T-helper 2 cell treated with Interferon-gamma antibody and Interleukin-4, amounts not matched to agents 5 μg/mL and 100 μg/mL, for 36 hours (primary cell): ENCODE measurements around the gene SNX19.

Experiments
- DNase-seq: peaks from one replicate; pipeline ENCODE4 v3.0.0; 2021; ENCODE audit warnings: low spot score
- H3K27ac Mint-ChIP-seq: one replicate; pipeline ENCODE4 v1.8.0; 2021; ENCODE audit warnings: mild to moderate bottlenecking, mixed read lengths
- H3K27me3 Mint-ChIP-seq: one replicate; pipeline ENCODE4 v1.8.0; 2021; ENCODE audit warnings: low read depth, mixed read lengths
- H3K36me3 Mint-ChIP-seq: one replicate; pipeline ENCODE4 v1.8.0; 2021; ENCODE audit warnings: low read depth, mixed read lengths
- H3K4me1 Mint-ChIP-seq: one replicate; pipeline ENCODE4 v1.8.0; 2021; ENCODE audit warnings: low read depth, mixed read lengths
- H3K4me3 Mint-ChIP-seq: one replicate; pipeline ENCODE4 v1.8.0; 2022; ENCODE audit warnings: mild to moderate bottlenecking, moderate library complexity, mixed read lengths
- H3K9me3 Mint-ChIP-seq: one replicate; pipeline ENCODE4 v1.8.0; 2021; ENCODE audit warnings: mixed read lengths

The SNX19 gene

GRCh38 chr11:130832566-130833425 is 83.5 kb downstream of the SNX19 start:
- peaks cover 8% of the 10 kb centered on the region for H3K9me3 Mint-ChIP-seq
- no peaks in the 10 kb centered on the region for H3K36me3 Mint-ChIP-seq
- DNase-seq: no peak
- peaks cover 18% of the 10 kb centered on the region for H3K27me3 Mint-ChIP-seq
- no peaks in the 10 kb centered on the region for H3K4me1 Mint-ChIP-seq
- H3K4me3 Mint-ChIP-seq: no peak overlapping the region
- no peak overlapping the region for H3K27ac Mint-ChIP-seq

GRCh38 chr11:130831976-130832375 is 84.3 kb downstream of the SNX19 start:
- Mint-ChIP-seq H3K4me3 (no peak overlapping the region), H3K27ac (no peak overlapping the region), H3K36me3 (no peaks in the 10 kb centered on the region), H3K4me1 (no peaks in the 10 kb centered on the region), H3K27me3 (peaks cover 15% of the 10 kb centered on the region), H3K9me3 (peaks cover 1% of the 10 kb centered on the region)
- DNase-seq: no peak

- H3K27ac Mint-ChIP-seq: no peak overlapping the region
- H3K4me1 Mint-ChIP-seq: no peaks in the 10 kb centered on the region
- DNase-seq: no peak
- H3K27me3 Mint-ChIP-seq: peaks cover 11% of the 10 kb centered on the region
- H3K4me3 Mint-ChIP-seq: no peak overlapping the region
- no peaks in the 10 kb centered on the region for H3K9me3 Mint-ChIP-seq
- no peaks in the 10 kb centered on the region for H3K36me3 Mint-ChIP-seq
Observed at GRCh38 chr11:130831506-130831905, 84.8 kb downstream of the SNX19 start.

GRCh38 chr11:130830566-130830965 is 85.7 kb downstream of the SNX19 start:
- no peak for DNase-seq
- Mint-ChIP-seq H3K27ac (no peak overlapping the region), H3K27me3 (peaks cover 11% of the 10 kb centered on the region), H3K4me3 (no peak overlapping the region), H3K4me1 (no peaks in the 10 kb centered on the region), H3K36me3 (no peaks in the 10 kb centered on the region), H3K9me3 (no peaks in the 10 kb centered on the region)

- Mint-ChIP-seq H3K27ac (no peak overlapping the region), H3K27me3 (peaks cover 13% of the 10 kb centered on the region), H3K4me3 (no peak overlapping the region), H3K36me3 (no peaks in the 10 kb centered on the region), H3K9me3 (no peaks in the 10 kb centered on the region), H3K4me1 (no peaks in the 10 kb centered on the region)
- DNase-seq: no peak
Observed at GRCh38 chr11:130829920-130830511, 86.3 kb downstream of the SNX19 start.

GRCh38 chr11:130828741-130829140 is 87.5 kb downstream of the SNX19 start:
- H3K4me3 Mint-ChIP-seq: no peak overlapping the region
- H3K27ac Mint-ChIP-seq: no peak overlapping the region
- H3K27me3 Mint-ChIP-seq: peaks cover 7% of the 10 kb centered on the region
- H3K4me1 Mint-ChIP-seq: no peaks in the 10 kb centered on the region
- DNase-seq: no peak
- H3K9me3 Mint-ChIP-seq: no peaks in the 10 kb centered on the region
- no peaks in the 10 kb centered on the region for H3K36me3 Mint-ChIP-seq

- Mint-ChIP-seq H3K36me3 (no peaks in the 10 kb centered on the region), H3K27ac (no peak overlapping the region), H3K27me3 (peaks cover 7% of the 10 kb centered on the region), H3K4me1 (no peaks in the 10 kb centered on the region), H3K4me3 (no peak overlapping the region), H3K9me3 (no peaks in the 10 kb centered on the region)
- DNase-seq: no peak
Observed at GRCh38 chr11:130827451-130828377, 88.6 kb downstream of the SNX19 start.

- no peaks in the 10 kb centered on the region for H3K4me1 Mint-ChIP-seq
- H3K4me3 Mint-ChIP-seq: no peak overlapping the region
- H3K9me3 Mint-ChIP-seq: no peaks in the 10 kb centered on the region
- no peak for DNase-seq
- H3K27me3 Mint-ChIP-seq: peaks cover 7% of the 10 kb centered on the region
- H3K27ac Mint-ChIP-seq: no peak overlapping the region
- no peaks in the 10 kb centered on the region for H3K36me3 Mint-ChIP-seq
Observed at GRCh38 chr11:130826572-130826971, 89.7 kb downstream of the SNX19 start.

- DNase-seq: no peak
- Mint-ChIP-seq H3K4me1 (no peaks in the 10 kb centered on the region), H3K36me3 (no peaks in the 10 kb centered on the region), H3K9me3 (no peaks in the 10 kb centered on the region), H3K27me3 (peaks cover 7% of the 10 kb centered on the region), H3K27ac (no peak overlapping the region), H3K4me3 (no peak overlapping the region)
Observed at GRCh38 chr11:130825983-130826382, 90.3 kb downstream of the SNX19 start.

- Mint-ChIP-seq H3K36me3 (no peaks in the 10 kb centered on the region), H3K9me3 (no peaks in the 10 kb centered on the region), H3K27ac (no peak overlapping the region), H3K4me1 (no peaks in the 10 kb centered on the region), H3K4me3 (no peak overlapping the region), H3K27me3 (peaks cover 7% of the 10 kb centered on the region)
- no peak for DNase-seq
Observed at GRCh38 chr11:130825561-130825960, 90.7 kb downstream of the SNX19 start.
